Colon (tissue), 2 donors: ENCODE results near the gene GLS2.
"Not testable (repeated sequence)": the region's sequence is repeated elsewhere in the genome, so short reads cannot be mapped to it uniquely, and the experiment has no call there.

Experiments used
- FAIRE-seq: peaks from 2 replicates; lab custom pipeline; 2012; peaks lifted over from hg19 to GRCh38; lab: Jason Lieb, UNC
- donor health status: control.
- donor health status: control.

The GLS2 gene

DNA sequence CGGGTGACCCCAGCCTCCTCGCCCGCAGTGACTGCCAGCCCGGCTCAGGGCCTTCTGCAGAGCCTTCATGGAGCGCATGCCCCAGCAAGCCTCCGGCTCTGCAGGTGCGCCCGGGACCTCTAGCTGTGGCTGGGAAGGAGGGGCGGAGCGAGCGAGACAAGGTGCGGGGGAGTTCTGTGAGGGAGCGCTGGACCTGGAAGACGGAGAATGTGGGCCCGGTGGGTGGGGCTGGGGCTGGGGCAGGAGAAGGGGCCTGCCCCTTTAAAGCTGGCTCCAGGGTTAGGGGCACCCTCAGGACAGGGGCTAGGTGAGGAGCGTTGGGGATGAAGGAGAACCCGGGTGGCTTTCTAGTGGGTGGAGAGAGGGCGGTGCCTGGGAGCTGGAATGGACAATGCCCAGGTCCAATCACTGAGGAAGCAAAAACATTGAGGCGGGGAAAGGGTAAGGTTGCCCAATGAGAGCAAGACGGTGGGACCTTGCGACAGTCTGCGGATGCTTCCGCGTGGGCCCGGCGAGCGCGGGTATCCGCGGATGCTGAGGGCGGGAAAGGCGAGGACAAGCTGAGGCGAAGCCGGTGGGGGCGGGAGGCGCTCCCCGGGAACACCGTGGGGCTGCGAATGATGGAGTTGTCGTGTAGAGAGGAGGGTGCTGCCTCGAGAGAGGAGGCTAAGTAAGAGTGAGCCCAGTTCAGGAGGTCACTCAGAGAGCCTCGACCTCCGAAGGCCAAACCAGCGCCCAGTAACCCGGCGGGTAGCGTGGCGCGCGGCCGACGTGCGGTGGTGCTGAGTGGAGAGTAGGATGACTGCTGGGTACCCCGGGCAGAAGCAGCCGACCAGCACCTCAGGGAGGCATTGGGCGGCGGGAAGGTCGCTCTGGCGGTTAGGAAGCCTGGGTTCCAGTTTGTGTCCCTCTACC is at the start of gene GLS2:
Gene GLS2 (minus strand): TSS at position 121 of the 915 bp plus-strand sequence. CDS start 43 bp downstream, at position 78.
- FAIRE-seq = no peak

DNA sequence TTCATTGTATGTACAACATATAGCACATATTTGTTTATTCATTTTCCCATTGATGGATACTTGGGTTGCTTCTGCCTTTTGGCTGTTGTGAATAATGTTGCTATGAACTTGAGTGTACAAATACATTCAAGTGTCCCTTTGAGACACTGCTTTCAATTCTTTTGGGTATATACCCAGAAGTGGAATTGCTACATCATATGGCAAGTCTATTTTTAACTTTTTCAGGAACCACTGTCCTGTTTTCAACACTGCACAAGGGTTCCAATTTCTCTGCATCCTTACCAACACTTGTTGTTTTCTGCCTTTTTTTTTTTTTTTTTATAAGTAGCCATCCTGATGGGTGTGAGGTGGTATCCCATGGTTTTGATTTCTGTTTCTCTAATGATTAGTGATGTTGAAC is 49.6 kb upstream of the GLS2 start:
- FAIRE-seq = no peak

GRCh38 chr12:56530390-56531055 is 42.6 kb upstream of the GLS2 start:
- no peak for FAIRE-seq

GRCh38 chr12:56529656-56530055 is 41.7 kb upstream of the GLS2 start:
- FAIRE-seq = no peak

DNA sequence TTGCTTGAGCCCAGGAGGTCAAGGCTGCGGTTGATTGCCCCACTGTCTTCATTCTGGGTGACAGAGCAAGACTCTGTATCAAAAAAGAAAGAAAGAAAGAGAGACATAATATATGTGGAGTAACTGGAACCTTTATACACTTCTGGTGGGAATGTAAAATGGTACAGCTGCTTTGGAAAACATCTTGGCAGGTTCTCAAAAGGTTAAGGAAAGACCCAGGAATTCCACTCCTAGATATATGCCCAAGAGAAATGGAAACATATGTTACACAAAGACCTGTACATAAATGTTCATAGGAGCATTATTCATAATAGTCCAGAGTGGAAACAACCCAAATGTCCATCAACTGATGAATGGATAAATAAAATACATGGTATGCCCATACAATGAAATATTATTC is 40.9 kb upstream of the GLS2 start:
- FAIRE-seq = no peak

GRCh38 chr12:56522411-56523193 is 34.6 kb upstream of the GLS2 start:
- FAIRE-seq = no peak

- no peak for FAIRE-seq
Measured at GRCh38 chr12:56521590-56522371, 33.8 kb upstream of the GLS2 start, which contains the start of gene RBMS2. TSS of gene RBMS2 (plus strand) at chr12:56521820. CDS start at chr12:56522024, 204 bp downstream.

DNA sequence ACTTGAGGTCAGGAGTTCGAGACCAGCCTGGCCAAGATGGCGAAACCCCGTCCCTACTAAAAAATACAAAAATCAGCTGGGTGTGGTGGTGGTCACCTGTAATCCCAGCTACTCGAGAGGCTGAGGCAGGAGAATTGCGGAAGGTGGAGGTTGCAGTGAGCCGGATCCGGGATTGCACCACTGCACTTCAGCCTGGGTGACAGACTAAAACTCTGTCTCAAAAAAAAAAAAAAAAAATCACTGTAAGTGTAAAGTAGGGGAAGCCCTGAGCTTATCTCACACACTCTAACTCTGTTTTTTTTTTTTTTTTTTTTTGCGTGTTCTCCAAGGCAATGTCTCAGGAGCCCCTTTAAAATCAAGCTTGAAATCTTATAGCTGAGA is 33.2 kb upstream of the GLS2 start:
- no peak for FAIRE-seq

GRCh38 chr12:56520506-56520905 is 32.5 kb upstream of the GLS2 start:
- no peak for FAIRE-seq

DNA sequence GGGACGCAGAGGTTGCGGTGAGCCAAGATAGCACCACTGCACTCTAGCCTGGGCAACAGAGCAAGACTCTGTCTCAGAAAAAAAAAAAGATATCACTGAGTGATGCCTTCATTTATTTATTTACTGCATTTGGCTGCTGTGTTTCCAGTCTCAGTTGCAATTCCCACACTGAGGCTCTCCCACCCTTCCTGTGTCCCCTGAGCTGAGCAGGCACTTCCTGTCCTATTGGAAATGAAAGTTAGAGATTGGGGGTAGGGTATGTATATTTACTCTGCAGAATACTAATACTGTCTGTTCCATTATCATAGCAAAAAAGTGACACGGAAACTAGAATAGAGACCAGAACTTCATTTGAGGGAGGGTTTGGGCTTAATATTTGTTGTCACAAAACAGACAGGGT is 32.1 kb upstream of the GLS2 start:
- FAIRE-seq = no peak

- FAIRE-seq = no peak
Measured at GRCh38 chr12:56518570-56518969, 30.6 kb upstream of the GLS2 start.

- FAIRE-seq = no peak
Measured at GRCh38 chr12:56517854-56518253, 29.9 kb upstream of the GLS2 start.

GRCh38 chr12:56514014-56514318 is 26.0 kb upstream of the GLS2 start:
- not testable (repeated sequence) for FAIRE-seq

GRCh38 chr12:56510786-56511185 is 22.8 kb upstream of the GLS2 start:
- no peak for FAIRE-seq

DNA sequence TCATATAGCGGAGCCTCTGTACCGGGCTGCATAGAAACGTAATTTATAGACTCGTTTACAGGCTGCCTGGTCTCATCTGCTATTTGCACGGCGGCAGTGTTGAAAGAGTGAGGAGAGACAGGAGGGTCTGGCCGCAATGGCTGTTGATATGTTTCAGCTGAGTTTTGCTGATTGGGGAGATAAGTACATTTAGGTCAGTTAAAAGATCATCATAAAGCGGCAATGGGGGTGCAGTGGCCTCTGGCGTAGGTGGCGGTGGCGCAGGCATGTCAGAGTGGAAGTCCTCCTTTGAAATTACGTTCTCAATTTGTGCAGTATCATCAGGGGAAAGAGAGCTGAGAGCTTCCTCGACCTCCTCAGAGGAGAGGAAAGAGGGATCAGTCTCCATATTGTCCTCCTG is 11.9 kb upstream of the GLS2 start:
- FAIRE-seq = not testable (repeated sequence)

- not testable (repeated sequence) for FAIRE-seq
Measured at GRCh38 chr12:56499452-56499851, 11.5 kb upstream of the GLS2 start.

DNA sequence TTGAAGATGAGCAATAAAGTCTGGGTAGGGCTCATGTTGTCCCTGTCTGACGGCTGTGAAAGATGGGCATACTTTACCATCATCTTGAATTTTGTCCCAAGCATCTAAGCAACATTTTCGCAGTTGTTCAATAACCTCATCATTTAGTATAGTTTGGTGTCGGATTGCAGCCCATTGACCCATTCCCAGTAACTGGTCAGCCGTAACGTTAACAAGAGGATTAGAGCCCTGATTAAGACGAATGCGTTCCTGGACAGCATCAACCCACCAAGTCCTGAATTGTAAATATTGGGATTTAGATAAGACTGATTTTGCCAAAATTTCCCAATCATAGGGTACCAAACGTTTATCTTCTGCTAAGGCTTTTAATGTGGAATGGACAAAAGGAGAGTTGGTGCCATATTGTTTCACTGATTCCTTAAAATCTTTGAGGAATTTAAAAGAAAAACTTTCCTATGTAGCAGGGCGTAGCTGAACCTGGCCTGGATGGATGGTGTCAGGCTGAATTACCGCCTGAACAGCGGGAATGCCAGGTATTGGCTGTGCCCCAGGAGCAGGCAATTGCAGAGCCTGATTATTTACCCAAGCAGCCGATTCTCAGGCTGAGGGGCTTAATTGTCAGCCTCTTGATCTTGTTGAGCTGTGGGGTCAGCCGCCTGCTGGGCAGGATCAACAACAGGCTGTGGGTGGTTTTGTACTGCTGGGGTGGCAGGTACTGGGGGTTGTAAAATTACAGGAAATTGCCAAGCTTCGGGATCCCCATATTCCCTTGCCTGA is 10.4 kb upstream of the GLS2 start:
- not testable (repeated sequence) for FAIRE-seq

- FAIRE-seq = not testable (repeated sequence)
Measured at GRCh38 chr12:56496704-56497103, 8.7 kb upstream of the GLS2 start.

DNA sequence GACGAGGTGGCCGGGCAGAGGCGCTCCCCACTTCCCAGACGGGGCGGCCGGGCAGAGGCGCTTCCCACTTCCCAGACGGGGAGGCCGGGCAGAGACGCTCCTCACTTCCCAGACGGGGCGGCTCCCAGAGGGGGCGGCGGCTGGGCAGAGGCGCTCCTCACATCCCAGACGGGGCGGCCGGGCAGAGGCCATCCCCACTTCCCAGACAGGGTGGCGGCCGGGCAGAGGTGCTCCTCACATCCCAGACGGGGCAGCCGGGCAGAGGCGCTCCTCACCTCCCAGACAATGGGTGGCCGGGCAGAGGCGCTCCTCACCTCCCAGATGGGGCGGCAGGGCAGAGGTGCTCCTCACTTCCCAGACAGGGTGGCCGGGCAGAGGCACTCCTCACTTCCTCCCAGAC is 6.5 kb upstream of the GLS2 start:
- FAIRE-seq = not testable (repeated sequence)

- not testable (repeated sequence) for FAIRE-seq
Measured at GRCh38 chr12:56494106-56494415, 6.1 kb upstream of the GLS2 start.

- not testable (repeated sequence) for FAIRE-seq
Measured at GRCh38 chr12:56493409-56494105, 5.6 kb upstream of the GLS2 start.
